Neural crest cell (in vitro differentiated cells): Measurements from ENCODE around the gene SUMO3. TPM values are rescaled to one million over a fixed set of nuclear protein-coding genes. Genes with fewer than 3 reads are reported as not detected.

Experiments
- DNase-seq: peaks from one replicate; pipeline ENCODE4 v3.0.0; 2021; ENCODE audit warnings: low read depth, mixed read lengths, low spot score
- H3K27ac Mint-ChIP-seq: one replicate; pipeline ENCODE4 v1.8.0; 2021; ENCODE audit warnings: mild to moderate bottlenecking, mixed read lengths; ENCODE audit not compliant: unreplicated experiment
- H3K27me3 Mint-ChIP-seq: 2 replicates; pipeline ENCODE4 v1.8.0; 2021; ENCODE audit warnings: low read depth, mild to moderate bottlenecking, mixed read lengths
- H3K36me3 Mint-ChIP-seq: 2 replicates; pipeline ENCODE4 v1.8.0; 2021; ENCODE audit warnings: low read depth, mild to moderate bottlenecking, mixed read lengths
- H3K4me1 Mint-ChIP-seq: 2 replicates; pipeline ENCODE4 v1.8.0; 2021; ENCODE audit warnings: mixed read lengths
- H3K4me3 Mint-ChIP-seq: one replicate; pipeline ENCODE4 v1.8.0; 2021; ENCODE audit warnings: mild to moderate bottlenecking, mixed read lengths
- H3K9me3 Mint-ChIP-seq: 2 replicates; pipeline ENCODE4 v1.8.0; 2021; ENCODE audit warnings: mixed read lengths
- CTCF ChIP-seq: fragments of 200-600 bp; sonication (generic); conservative IDR thresholded peaks from 2 replicates; pipeline ENCODE4 v1.5.0; 2021; ENCODE audit warnings: antibody characterized with exemption, mild to moderate bottlenecking
- total RNA-seq: library from RNA; stranded (reverse); gene quantifications from 2 replicates; pipeline ENCODE4 v1.2.1, GENCODE V29; 2021

SUMO3 gene
- total RNA-seq, 1 donor from 2014 or later: 97.7 TPM

- Mint-ChIP-seq H3K4me1 (peaks cover 30% of the 10 kb centered on the region), H3K36me3 (peaks cover 11% of the 10 kb centered on the region), H3K4me3 (peak overlapping the region; percentile 89), H3K27ac (no peak overlapping the region), H3K27me3 (no peaks in the 10 kb centered on the region), H3K9me3 (no peaks in the 10 kb centered on the region)
- no peak for DNase-seq
- TF ChIP-seq CTCF: no peak
Measured at GRCh38 chr21:44802396-44803153, 15.3 kb downstream of the SUMO3 start.

- H3K4me3 Mint-ChIP-seq: peak within 1 kb of the TSS; percentile 98
- DNase-seq: peak; percentile 81
- peaks cover 30% of the 10 kb centered on the region for H3K4me1 Mint-ChIP-seq
- H3K9me3 Mint-ChIP-seq: no peaks in the 10 kb centered on the region
- H3K27me3 Mint-ChIP-seq: no peaks in the 10 kb centered on the region
- H3K27ac Mint-ChIP-seq: peak within 1 kb of the TSS; percentile 88
- TF ChIP-seq CTCF: no peak
- H3K36me3 Mint-ChIP-seq: peaks cover 12% of the 10 kb centered on the region
Measured at GRCh38 chr21:44801468-44802395, 16.1 kb downstream of the SUMO3 start, which contains the start of gene UBE2G2. Gene UBE2G2, minus strand, starts transcription at chr21:44801820. Its CDS starts 72 bp downstream, at chr21:44801748.

GRCh38 chr21:44800971-44801467 lies 16.8 kb downstream of the SUMO3 start:
- peaks cover 30% of the 10 kb centered on the region for H3K4me1 Mint-ChIP-seq
- H3K27me3 Mint-ChIP-seq: no peaks in the 10 kb centered on the region
- no peaks in the 10 kb centered on the region for H3K9me3 Mint-ChIP-seq
- H3K4me3 Mint-ChIP-seq: peak overlapping the region; percentile 98
- peak; percentile 58 for TF ChIP-seq CTCF
- no peak for DNase-seq
- H3K36me3 Mint-ChIP-seq: peaks cover 12% of the 10 kb centered on the region
- peak overlapping the region; percentile 79 for H3K27ac Mint-ChIP-seq

- Mint-ChIP-seq H3K36me3 (peaks cover 8% of the 10 kb centered on the region), H3K4me3 (peak overlapping the region; percentile 98), H3K27ac (no peak overlapping the region), H3K27me3 (no peaks in the 10 kb centered on the region), H3K4me1 (peaks cover 30% of the 10 kb centered on the region), H3K9me3 (no peaks in the 10 kb centered on the region)
- TF ChIP-seq CTCF: peak; percentile 58
- DNase-seq: no peak
Measured at GRCh38 chr21:44800103-44800502, 17.8 kb downstream of the SUMO3 start.

GRCh38 chr21:44799646-44800045 lies 18.2 kb downstream of the SUMO3 start:
- no peak for DNase-seq
- Mint-ChIP-seq H3K4me1 (peaks cover 30% of the 10 kb centered on the region), H3K27ac (no peak overlapping the region), H3K9me3 (no peaks in the 10 kb centered on the region), H3K36me3 (peaks cover 8% of the 10 kb centered on the region), H3K27me3 (no peaks in the 10 kb centered on the region), H3K4me3 (peak overlapping the region; percentile 98)
- no peak for TF ChIP-seq CTCF
